GM18907 (cell line): ENCODE results near the gene BICRA.

ENCODE experiments used
- ATAC-seq: cut with Tn5 transposase; IDR thresholded peaks from one replicate; pipeline ENCODE4 v1.9.1; 2021; ENCODE audit warnings: mild to moderate bottlenecking, moderate library complexity; ENCODE audit not compliant: unreplicated experiment

Gene BICRA

GRCh38 chr19:47686679-47687450, 77.9 kb downstream of the BICRA start:
- ATAC-seq = no peak

GRCh38 chr19:47687906-47688305, 79.0 kb downstream of the BICRA start:
- no peak for ATAC-seq

- ATAC-seq = no peak
Measured at GRCh38 chr19:47691090-47691489, 82.2 kb downstream of the BICRA start.

- ATAC-seq = no peak
Measured at GRCh38 chr19:47691782-47692181, 82.8 kb downstream of the BICRA start.

- ATAC-seq = no peak
Measured at GRCh38 chr19:47693489-47693888, 84.6 kb downstream of the BICRA start.

GRCh38 chr19:47693903-47694302, 85.0 kb downstream of the BICRA start:
- ATAC-seq = no peak

- no peak for ATAC-seq
Measured at GRCh38 chr19:47694466-47695273, 85.7 kb downstream of the BICRA start.

- no peak for ATAC-seq
Measured at GRCh38 chr19:47695533-47696262, 86.8 kb downstream of the BICRA start.

GRCh38 chr19:47696635-47697034, 87.7 kb downstream of the BICRA start:
- ATAC-seq = no peak

- no peak for ATAC-seq
Measured at GRCh38 chr19:47697863-47698609, 89.1 kb downstream of the BICRA start.

- no peak for ATAC-seq
Measured at GRCh38 chr19:47698631-47699359, 89.9 kb downstream of the BICRA start.

GRCh38 chr19:47699360-47699917, 90.5 kb downstream of the BICRA start:
- no peak for ATAC-seq

- no peak for ATAC-seq
Measured at GRCh38 chr19:47700934-47701716, 92.2 kb downstream of the BICRA start.

GRCh38 chr19:47701717-47702552, 93.0 kb downstream of the BICRA start:
- no peak for ATAC-seq

- ATAC-seq = no peak
Measured at GRCh38 chr19:47702671-47703070, 93.7 kb downstream of the BICRA start.

- no peak for ATAC-seq
Measured at GRCh38 chr19:47703301-47703700, 94.4 kb downstream of the BICRA start.

- no peak for ATAC-seq
Measured at GRCh38 chr19:47704024-47704423, 95.1 kb downstream of the BICRA start.

- no peak for ATAC-seq
Measured at GRCh38 chr19:47704656-47705055, 95.7 kb downstream of the BICRA start.
